Measurements from ENCODE around the gene FARS2.
A peak's percentile ranks its signal among the peaks of the same experiment; 100 is the strongest.

Gene FARS2

GRCh38 chr6:5710516-5710915 lies 449.2 kb downstream of the FARS2 start:
- Histone ChIP-seq H3K4me3 (ENCODE audit: low read length in 2 of 2) (no peak overlapping the region), H3K9me3 (ENCODE audit: control insufficient read depth in 2 of 2, low read length in 2 of 2) (no peaks in the 10 kb centered on the region), H3K9ac (ENCODE audit: low read depth in 1 of 2, low read length in 2 of 2) (no peak overlapping the region), H3K27me3 (ENCODE audit: control insufficient read depth in 2 of 2, insufficient read depth in 2 of 2, low read length in 2 of 2) (no peaks in the 10 kb centered on the region), H3K27ac (ENCODE audit: low read depth in 2 of 2, low read length in 2 of 2) (no peak overlapping the region), H3K36me3 (ENCODE audit: control insufficient read depth in 2 of 2, insufficient read depth in 2 of 2, low read length in 2 of 2) (no peaks in the 10 kb centered on the region), H3K4me1 (ENCODE audit: control insufficient read depth in 2 of 2, insufficient read depth in 2 of 2, low read length in 2 of 2) (peaks cover 5 to 9% of the 10 kb centered on the region in 2 donors)

GRCh38 chr6:5710936-5711335 lies 449.6 kb downstream of the FARS2 start:
- H3K9me3 ChIP-seq (ENCODE audit: control insufficient read depth in 2 of 2, low read length in 2 of 2): no peaks in the 10 kb centered on the region
- no peaks in the 10 kb centered on the region for H3K36me3 ChIP-seq (ENCODE audit: control insufficient read depth in 2 of 2, insufficient read depth in 2 of 2, low read length in 2 of 2)
- no peak overlapping the region for H3K9ac ChIP-seq (ENCODE audit: low read depth in 1 of 2, low read length in 2 of 2)
- H3K27ac ChIP-seq (ENCODE audit: low read depth in 2 of 2, low read length in 2 of 2): no peak overlapping the region
- no peaks in the 10 kb centered on the region for H3K27me3 ChIP-seq (ENCODE audit: control insufficient read depth in 2 of 2, insufficient read depth in 2 of 2, low read length in 2 of 2)
- no peak overlapping the region for H3K4me3 ChIP-seq (ENCODE audit: low read length in 2 of 2)
- peaks cover 5 to 9% of the 10 kb centered on the region in 2 donors for H3K4me1 ChIP-seq (ENCODE audit: control insufficient read depth in 2 of 2, insufficient read depth in 2 of 2, low read length in 2 of 2)

GRCh38 chr6:5712349-5713215 lies 451.3 kb downstream of the FARS2 start:
- Histone ChIP-seq H3K4me1 (ENCODE audit: control insufficient read depth in 2 of 2, insufficient read depth in 2 of 2, low read length in 2 of 2) (peaks cover 5 to 9% of the 10 kb centered on the region in 2 donors), H3K27me3 (ENCODE audit: control insufficient read depth in 2 of 2, insufficient read depth in 2 of 2, low read length in 2 of 2) (no peaks in the 10 kb centered on the region), H3K9me3 (ENCODE audit: control insufficient read depth in 2 of 2, low read length in 2 of 2) (peaks cover 0 to 4% of the 10 kb centered on the region in 2 donors), H3K9ac (ENCODE audit: low read depth in 1 of 2, low read length in 2 of 2) (peak overlapping the region in 1 of 2 donors; percentile 20), H3K4me3 (ENCODE audit: low read length in 2 of 2) (peak overlapping the region; percentile 2 to 9), H3K36me3 (ENCODE audit: control insufficient read depth in 2 of 2, insufficient read depth in 2 of 2, low read length in 2 of 2) (no peaks in the 10 kb centered on the region), H3K27ac (ENCODE audit: low read depth in 2 of 2, low read length in 2 of 2) (peak overlapping the region; percentile 49 to 62)

- Histone ChIP-seq H3K4me1 (ENCODE audit: control insufficient read depth in 2 of 2, insufficient read depth in 2 of 2, low read length in 2 of 2) (peaks cover 5 to 9% of the 10 kb centered on the region in 2 donors), H3K36me3 (ENCODE audit: control insufficient read depth in 2 of 2, insufficient read depth in 2 of 2, low read length in 2 of 2) (no peaks in the 10 kb centered on the region), H3K27ac (ENCODE audit: low read depth in 2 of 2, low read length in 2 of 2) (no peak overlapping the region), H3K4me3 (ENCODE audit: low read length in 2 of 2) (no peak overlapping the region), H3K9ac (ENCODE audit: low read depth in 1 of 2, low read length in 2 of 2) (no peak overlapping the region), H3K27me3 (ENCODE audit: control insufficient read depth in 2 of 2, insufficient read depth in 2 of 2, low read length in 2 of 2) (no peaks in the 10 kb centered on the region), H3K9me3 (ENCODE audit: control insufficient read depth in 2 of 2, low read length in 2 of 2) (peaks cover 0 to 4% of the 10 kb centered on the region in 2 donors)
Measured at GRCh38 chr6:5713519-5713918, 452.2 kb downstream of the FARS2 start.

GRCh38 chr6:5718231-5718947 lies 457.1 kb downstream of the FARS2 start:
- Histone ChIP-seq H3K4me1 (ENCODE audit: control insufficient read depth in 2 of 2, insufficient read depth in 2 of 2, low read length in 2 of 2) (peaks cover 0 to 2% of the 10 kb centered on the region in 2 donors), H3K4me3 (ENCODE audit: low read length in 2 of 2) (no peak overlapping the region), H3K9me3 (ENCODE audit: control insufficient read depth in 2 of 2, low read length in 2 of 2) (peaks cover 0 to 4% of the 10 kb centered on the region in 2 donors), H3K27me3 (ENCODE audit: control insufficient read depth in 2 of 2, insufficient read depth in 2 of 2, low read length in 2 of 2) (no peaks in the 10 kb centered on the region), H3K36me3 (ENCODE audit: control insufficient read depth in 2 of 2, insufficient read depth in 2 of 2, low read length in 2 of 2) (no peaks in the 10 kb centered on the region), H3K9ac (ENCODE audit: low read depth in 1 of 2, low read length in 2 of 2) (no peak overlapping the region), H3K27ac (ENCODE audit: low read depth in 2 of 2, low read length in 2 of 2) (no peak overlapping the region)

GRCh38 chr6:5723841-5724691 lies 462.8 kb downstream of the FARS2 start:
- Histone ChIP-seq H3K9ac (ENCODE audit: low read depth in 1 of 2, low read length in 2 of 2) (peak overlapping the region in 1 of 2 donors; percentile 52), H3K36me3 (ENCODE audit: control insufficient read depth in 2 of 2, insufficient read depth in 2 of 2, low read length in 2 of 2) (no peaks in the 10 kb centered on the region), H3K27me3 (ENCODE audit: control insufficient read depth in 2 of 2, insufficient read depth in 2 of 2, low read length in 2 of 2) (no peaks in the 10 kb centered on the region), H3K27ac (ENCODE audit: low read depth in 2 of 2, low read length in 2 of 2) (peak overlapping the region; percentile 45 to 49), H3K9me3 (ENCODE audit: control insufficient read depth in 2 of 2, low read length in 2 of 2) (no peaks in the 10 kb centered on the region), H3K4me1 (ENCODE audit: control insufficient read depth in 2 of 2, insufficient read depth in 2 of 2, low read length in 2 of 2) (peaks cover 0 to 5% of the 10 kb centered on the region in 2 donors), H3K4me3 (ENCODE audit: low read length in 2 of 2) (peak overlapping the region; percentile 14 to 67)

- no peak overlapping the region for H3K4me3 ChIP-seq (ENCODE audit: low read length in 2 of 2)
- no peaks in the 10 kb centered on the region for H3K27me3 ChIP-seq (ENCODE audit: control insufficient read depth in 2 of 2, insufficient read depth in 2 of 2, low read length in 2 of 2)
- H3K9ac ChIP-seq (ENCODE audit: low read depth in 1 of 2, low read length in 2 of 2): no peak overlapping the region
- no peak overlapping the region for H3K27ac ChIP-seq (ENCODE audit: low read depth in 2 of 2, low read length in 2 of 2)
- peaks cover 0 to 5% of the 10 kb centered on the region in 2 donors for H3K4me1 ChIP-seq (ENCODE audit: control insufficient read depth in 2 of 2, insufficient read depth in 2 of 2, low read length in 2 of 2)
- no peaks in the 10 kb centered on the region for H3K9me3 ChIP-seq (ENCODE audit: control insufficient read depth in 2 of 2, low read length in 2 of 2)
- no peaks in the 10 kb centered on the region for H3K36me3 ChIP-seq (ENCODE audit: control insufficient read depth in 2 of 2, insufficient read depth in 2 of 2, low read length in 2 of 2)
Measured at GRCh38 chr6:5724911-5725310, 463.6 kb downstream of the FARS2 start.

- H3K27me3 ChIP-seq (ENCODE audit: control insufficient read depth in 2 of 2, insufficient read depth in 2 of 2, low read length in 2 of 2): no peaks in the 10 kb centered on the region
- no peak overlapping the region for H3K9ac ChIP-seq (ENCODE audit: low read depth in 1 of 2, low read length in 2 of 2)
- H3K9me3 ChIP-seq (ENCODE audit: control insufficient read depth in 2 of 2, low read length in 2 of 2): no peaks in the 10 kb centered on the region
- peaks cover 0 to 5% of the 10 kb centered on the region in 2 donors for H3K4me1 ChIP-seq (ENCODE audit: control insufficient read depth in 2 of 2, insufficient read depth in 2 of 2, low read length in 2 of 2)
- H3K27ac ChIP-seq (ENCODE audit: low read depth in 2 of 2, low read length in 2 of 2): no peak overlapping the region
- no peaks in the 10 kb centered on the region for H3K36me3 ChIP-seq (ENCODE audit: control insufficient read depth in 2 of 2, insufficient read depth in 2 of 2, low read length in 2 of 2)
- H3K4me3 ChIP-seq (ENCODE audit: low read length in 2 of 2): no peak overlapping the region
Measured at GRCh38 chr6:5726976-5727718, 465.8 kb downstream of the FARS2 start.

GRCh38 chr6:5728351-5729079 lies 467.2 kb downstream of the FARS2 start:
- no peak overlapping the region for H3K9ac ChIP-seq (ENCODE audit: low read depth in 1 of 2, low read length in 2 of 2)
- no peak overlapping the region for H3K4me3 ChIP-seq (ENCODE audit: low read length in 2 of 2)
- no peak overlapping the region for H3K27ac ChIP-seq (ENCODE audit: low read depth in 2 of 2, low read length in 2 of 2)
- no peaks in the 10 kb centered on the region for H3K27me3 ChIP-seq (ENCODE audit: control insufficient read depth in 2 of 2, insufficient read depth in 2 of 2, low read length in 2 of 2)
- peaks cover 0 to 3% of the 10 kb centered on the region in 2 donors for H3K4me1 ChIP-seq (ENCODE audit: control insufficient read depth in 2 of 2, insufficient read depth in 2 of 2, low read length in 2 of 2)
- no peaks in the 10 kb centered on the region for H3K9me3 ChIP-seq (ENCODE audit: control insufficient read depth in 2 of 2, low read length in 2 of 2)
- H3K36me3 ChIP-seq (ENCODE audit: control insufficient read depth in 2 of 2, insufficient read depth in 2 of 2, low read length in 2 of 2): no peaks in the 10 kb centered on the region

All from mucosa of rectum (tissue), 2 donors.